GM12892 (cell line): ENCODE data around the gene CLSTN2.

Experiments
- DNase-seq: peaks from one replicate; pipeline ENCODE4 v3.0.0; 2011; ENCODE audit not compliant: insufficient read length
- FAIRE-seq: peaks from 2 replicates; lab custom pipeline; 2011; peaks lifted over from hg19 to GRCh38; lab: Jason Lieb, UNC
- POLR2A ChIP-seq: IDR thresholded peaks from 2 replicates; pipeline ENCODE4 v1.6.1; 2011; ENCODE audit warnings: low read depth, low read length, control low read depth
- POLR2AphosphoS5 ChIP-seq: IDR thresholded peaks from 2 replicates; pipeline ENCODE4 v1.6.1; 2011; ENCODE audit warnings: low read depth, low read length, control low read depth
- TAF1 ChIP-seq: IDR thresholded peaks from 2 replicates; pipeline ENCODE4 v1.6.1; 2011; ENCODE audit warnings: low read depth, mild to moderate bottlenecking, control low read depth, low read length, borderline replicate concordance

The CLSTN2 gene

DNA sequence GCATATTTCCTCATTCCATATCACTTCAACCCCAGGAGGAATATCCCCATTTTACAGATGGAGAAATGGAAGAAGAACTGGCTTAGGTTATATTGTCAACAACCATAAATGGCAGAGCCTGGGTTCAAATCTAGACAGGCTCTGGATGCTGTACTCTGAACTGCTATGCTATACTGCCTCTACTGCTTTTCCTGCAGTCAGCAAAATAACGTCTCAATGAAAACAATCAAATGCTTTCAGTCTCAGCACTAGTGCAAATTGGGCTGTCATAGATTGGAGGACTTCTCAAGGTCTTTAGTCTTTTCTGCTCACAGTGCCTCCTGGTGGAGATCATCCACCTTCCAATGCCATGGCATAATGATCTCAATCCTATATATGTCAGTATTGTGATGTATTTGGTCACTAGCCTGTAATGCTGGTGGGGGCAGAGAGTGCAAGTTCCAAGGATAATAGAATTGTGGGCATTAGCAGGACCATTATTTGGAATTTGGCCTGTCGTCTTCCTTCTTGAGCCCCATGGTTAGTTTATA, 285.0 kb downstream of the CLSTN2 start:
- TF ChIP-seq POLR2AphosphoS5: no peak
- TF ChIP-seq TAF1: no peak
- no peak for TF ChIP-seq POLR2A
- DNase-seq: no peak
- FAIRE-seq: no peak

- FAIRE-seq (no peak), DNase-seq (no peak)
- TF ChIP-seq TAF1: no peak
- no peak for TF ChIP-seq POLR2AphosphoS5
- no peak for TF ChIP-seq POLR2A
Measured at GRCh38 chr3:140223197-140223596, 288.2 kb downstream of the CLSTN2 start.

GRCh38 chr3:140223631-140224030, 288.6 kb downstream of the CLSTN2 start:
- no peak for DNase-seq
- no peak for TF ChIP-seq POLR2A
- TF ChIP-seq TAF1: no peak
- no peak for TF ChIP-seq POLR2AphosphoS5

DNA sequence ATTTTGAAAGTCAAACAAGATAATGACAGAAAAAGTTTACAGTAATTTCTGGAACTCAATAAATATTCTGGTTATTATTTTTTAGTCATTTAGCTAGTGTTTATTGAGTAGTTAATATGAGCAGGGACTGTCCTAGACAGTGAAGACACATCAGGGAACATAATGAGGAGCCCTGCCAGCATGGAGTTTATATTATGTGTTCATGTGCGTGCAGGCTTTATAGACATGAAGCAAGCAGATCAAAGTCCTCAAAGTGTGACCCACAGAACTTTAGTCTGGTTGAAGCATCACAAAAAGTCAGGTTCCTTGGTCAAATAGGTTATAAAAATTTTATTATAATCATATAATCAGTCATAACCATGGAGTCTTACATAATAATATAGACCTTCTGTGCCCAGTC, 289.3 kb downstream of the CLSTN2 start:
- DNase-seq (no peak), FAIRE-seq (no peak)
- no peak for TF ChIP-seq POLR2AphosphoS5
- no peak for TF ChIP-seq TAF1
- TF ChIP-seq POLR2A: no peak

More at GRCh38 chr3:140223631-140224030, 288.6 kb downstream of the CLSTN2 start:
- FAIRE-seq: no peak

GRCh38 chr3:140225996-140226395, 291.0 kb downstream of the CLSTN2 start:
- TF ChIP-seq TAF1: no peak
- TF ChIP-seq POLR2A: no peak
- no peak for TF ChIP-seq POLR2AphosphoS5
- FAIRE-seq (no peak), DNase-seq (no peak)

DNA sequence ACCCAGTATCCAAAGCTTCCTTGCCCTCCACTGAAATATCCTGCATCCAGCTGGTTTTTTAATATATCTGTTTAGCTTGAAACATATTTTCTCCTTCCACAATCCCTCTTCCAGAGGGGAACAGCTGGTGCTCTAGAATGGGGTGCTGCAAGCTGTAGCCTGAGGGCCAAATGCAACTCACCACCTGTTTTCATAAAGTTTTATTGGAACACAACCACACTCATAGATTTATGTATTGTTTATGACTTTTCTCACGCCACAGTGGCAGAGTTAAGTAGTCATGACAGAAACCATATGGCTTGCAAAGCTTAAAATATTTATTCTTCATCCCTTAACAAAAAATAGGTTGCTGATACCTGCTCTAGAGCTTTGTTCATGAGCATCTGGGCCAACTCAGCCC, 298.7 kb downstream of the CLSTN2 start:
- no peak for TF ChIP-seq POLR2A
- no peak for TF ChIP-seq TAF1
- no peak for TF ChIP-seq POLR2AphosphoS5
- FAIRE-seq (no peak), DNase-seq (no peak)

DNA sequence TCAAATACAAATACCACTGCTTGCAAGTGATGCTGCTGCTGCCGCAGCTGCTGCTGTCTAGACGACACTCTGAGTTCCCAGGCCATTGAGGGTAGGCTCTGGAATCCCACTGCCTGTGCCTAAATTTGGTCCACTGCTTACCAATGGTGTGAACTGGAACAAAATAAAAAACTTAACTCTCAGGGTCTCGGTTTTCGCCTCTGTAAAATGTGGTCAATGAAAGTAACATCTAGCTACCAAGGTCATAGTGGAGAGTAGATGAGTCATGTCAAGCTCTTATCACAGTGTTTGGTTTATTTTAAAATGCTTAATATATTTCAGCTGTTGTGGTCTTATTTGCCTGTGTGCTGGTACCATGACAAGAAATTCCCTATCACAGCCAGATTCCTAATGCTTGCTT, 299.3 kb downstream of the CLSTN2 start:
- FAIRE-seq: no peak
- TF ChIP-seq TAF1 (no peak), POLR2A (no peak), POLR2AphosphoS5 (no peak)

DNA sequence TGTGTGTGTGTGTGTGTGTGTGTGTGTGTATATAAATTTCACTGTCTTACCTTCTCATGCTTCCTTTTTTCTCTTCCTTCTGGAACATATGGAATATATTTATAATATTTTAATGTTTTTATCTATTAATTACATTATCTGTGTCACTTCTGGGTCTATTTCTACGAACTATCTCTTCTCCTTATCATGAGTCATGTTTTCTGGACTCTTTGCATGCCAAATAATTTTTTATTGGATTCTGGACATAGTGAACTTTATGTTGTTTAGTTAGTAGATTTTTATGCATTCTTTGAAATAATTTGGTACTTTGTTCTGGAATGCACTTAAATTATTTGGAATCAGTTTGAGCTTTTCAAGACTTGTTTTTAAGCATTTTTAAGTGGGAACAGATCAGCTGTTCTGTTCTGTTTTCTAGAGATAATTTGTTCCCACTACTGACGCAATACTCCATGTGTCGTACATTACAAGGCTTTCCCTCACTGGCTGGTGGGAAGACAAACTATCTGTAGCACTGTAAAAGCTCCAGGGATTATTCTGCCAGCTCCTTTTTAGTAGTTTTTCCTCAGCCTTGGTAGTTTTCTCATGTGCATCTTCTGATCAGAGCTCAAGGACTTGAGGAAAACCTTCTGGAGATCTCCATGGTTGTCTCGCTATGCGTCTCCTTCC, 302.0 kb downstream of the CLSTN2 start:
- TF ChIP-seq POLR2A (no peak), TAF1 (no peak), POLR2AphosphoS5 (no peak)
- DNase-seq: no peak
- FAIRE-seq: no peak

More for the DNA sequence above, 299.3 kb downstream of the CLSTN2 start:
- DNase-seq: no peak

DNA sequence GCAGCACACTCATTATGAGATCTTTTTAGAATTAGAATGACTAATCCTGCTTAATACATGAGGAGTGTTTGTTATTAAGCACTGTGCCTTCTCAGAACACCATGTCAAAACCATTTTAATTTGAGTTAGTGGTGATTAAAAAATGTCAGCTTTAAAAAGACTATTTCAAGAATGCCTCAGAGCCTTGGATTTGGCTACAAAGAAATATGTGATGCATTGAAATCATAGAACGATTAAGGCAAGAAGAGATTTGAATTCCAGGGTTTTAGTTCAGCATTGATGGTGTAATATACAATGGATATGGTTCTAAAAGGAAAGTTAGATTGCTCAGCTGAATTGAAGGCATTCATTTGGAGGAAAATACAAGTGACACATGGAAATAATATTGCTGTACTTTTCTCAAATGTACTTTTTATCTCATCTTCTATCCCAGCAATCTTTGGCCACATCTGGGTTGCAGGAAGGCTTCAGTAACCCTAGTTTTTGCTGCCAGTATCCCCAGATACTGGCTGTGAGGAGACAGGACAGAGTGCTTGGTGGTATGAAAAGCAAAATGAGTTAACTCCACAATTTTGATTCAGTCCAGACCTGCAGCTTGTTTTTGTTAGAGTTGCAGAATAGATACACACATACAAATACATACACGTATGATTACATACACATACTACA, 303.8 kb downstream of the CLSTN2 start:
- DNase-seq: no peak
- TF ChIP-seq POLR2AphosphoS5: no peak
- no peak for TF ChIP-seq POLR2A
- TF ChIP-seq TAF1: no peak
- FAIRE-seq: no peak

GRCh38 chr3:140242818-140243276, 307.9 kb downstream of the CLSTN2 start:
- TF ChIP-seq POLR2A (no peak), POLR2AphosphoS5 (no peak), TAF1 (no peak)
- FAIRE-seq (no peak), DNase-seq (no peak)

GRCh38 chr3:140243575-140243974, 308.6 kb downstream of the CLSTN2 start:
- TF ChIP-seq POLR2A (no peak), POLR2AphosphoS5 (no peak), TAF1 (no peak)
- FAIRE-seq (no peak), DNase-seq (no peak)

- FAIRE-seq: no peak
- DNase-seq: no peak
- no peak for TF ChIP-seq POLR2AphosphoS5
- no peak for TF ChIP-seq TAF1
- no peak for TF ChIP-seq POLR2A
Measured at GRCh38 chr3:140244893-140245292, 309.9 kb downstream of the CLSTN2 start.
